Fibroblast of skin of right biceps (primary cell): Measurements from ENCODE around the gene SMS.
"Not testable (repeated sequence)": the region's sequence is repeated elsewhere in the genome, so short reads cannot be mapped to it uniquely, and the experiment has no call there.

Source experiments
- DNase-seq: peaks from one replicate; pipeline ENCODE4 v3.0.0-alpha.2; 2013

Gene SMS

GRCh38 chrX:21940356-21940829 lies at the start of gene SMS:
TSS of gene SMS (plus strand) at chrX:21940709. CDS start at chrX:21940825, 116 bp downstream.
- peak; percentile 85 for DNase-seq

DNA sequence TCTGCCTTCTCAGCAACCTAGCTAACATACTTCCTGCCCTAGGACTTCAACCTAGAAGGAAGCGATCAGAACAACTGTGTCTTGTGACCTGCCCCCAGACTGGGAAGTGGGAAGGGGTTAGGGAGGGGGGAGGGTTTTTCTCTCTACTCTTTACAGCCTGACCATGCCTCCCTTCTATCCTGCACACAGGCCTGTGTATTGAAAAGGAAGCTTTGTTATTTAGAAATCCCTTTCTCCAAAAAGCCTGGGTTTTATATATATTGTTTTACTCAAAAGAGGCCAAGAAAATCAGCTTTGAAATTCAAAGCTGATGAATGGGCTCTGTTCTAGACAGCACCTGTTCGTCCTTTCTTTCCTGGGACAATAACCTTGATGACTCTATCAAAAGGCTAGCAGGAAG lies 35.2 kb upstream of the SMS start:
- no peak for DNase-seq

GRCh38 chrX:21905953-21906352 lies 34.6 kb upstream of the SMS start:
- no peak for DNase-seq

- peak; percentile 64 for DNase-seq
Measured at GRCh38 chrX:21907260-21907659, 33.2 kb upstream of the SMS start.

DNA sequence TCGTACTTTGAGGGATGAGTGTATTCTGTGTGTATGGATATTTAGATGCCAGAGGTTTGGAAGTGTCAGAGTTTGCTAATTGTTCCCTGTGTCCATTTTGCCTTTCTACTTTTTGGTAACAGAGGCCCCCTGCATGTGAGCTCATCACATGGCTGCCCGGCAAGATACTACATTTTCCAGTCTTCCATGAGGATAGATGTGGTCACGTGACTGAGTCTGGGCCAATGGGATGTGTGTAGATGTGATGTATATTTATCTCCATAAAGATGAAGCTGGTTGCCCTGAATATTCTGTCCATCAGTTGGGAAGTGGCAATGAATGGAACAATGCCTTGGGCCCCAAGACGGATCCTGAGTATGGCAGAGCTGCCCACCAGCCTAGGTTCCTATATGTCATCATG lies 29.0 kb upstream of the SMS start:
- no peak for DNase-seq

DNA sequence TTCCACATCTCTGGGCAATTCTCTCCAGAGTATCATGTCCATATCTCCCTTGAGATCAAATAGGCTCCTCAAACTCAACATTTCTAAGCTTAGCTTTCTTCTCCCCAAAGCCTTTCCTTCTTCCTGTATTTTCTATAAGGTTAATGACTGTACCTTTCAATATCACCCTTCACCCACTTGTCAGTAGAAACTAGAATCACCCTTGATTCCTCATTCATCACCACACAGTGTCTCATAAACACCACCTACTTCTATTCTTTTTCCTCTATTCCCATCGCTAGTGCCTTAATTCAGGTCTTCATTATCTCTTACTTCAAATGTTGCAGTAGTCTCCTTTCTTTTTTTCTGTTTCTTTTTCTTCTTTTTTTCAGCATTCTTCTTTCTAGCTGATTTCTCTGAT lies 28.3 kb upstream of the SMS start:
- no peak for DNase-seq

- no peak for DNase-seq
Measured at GRCh38 chrX:21912989-21913388, 27.5 kb upstream of the SMS start.

GRCh38 chrX:21926116-21926515 lies 14.4 kb upstream of the SMS start:
- no peak for DNase-seq

DNA sequence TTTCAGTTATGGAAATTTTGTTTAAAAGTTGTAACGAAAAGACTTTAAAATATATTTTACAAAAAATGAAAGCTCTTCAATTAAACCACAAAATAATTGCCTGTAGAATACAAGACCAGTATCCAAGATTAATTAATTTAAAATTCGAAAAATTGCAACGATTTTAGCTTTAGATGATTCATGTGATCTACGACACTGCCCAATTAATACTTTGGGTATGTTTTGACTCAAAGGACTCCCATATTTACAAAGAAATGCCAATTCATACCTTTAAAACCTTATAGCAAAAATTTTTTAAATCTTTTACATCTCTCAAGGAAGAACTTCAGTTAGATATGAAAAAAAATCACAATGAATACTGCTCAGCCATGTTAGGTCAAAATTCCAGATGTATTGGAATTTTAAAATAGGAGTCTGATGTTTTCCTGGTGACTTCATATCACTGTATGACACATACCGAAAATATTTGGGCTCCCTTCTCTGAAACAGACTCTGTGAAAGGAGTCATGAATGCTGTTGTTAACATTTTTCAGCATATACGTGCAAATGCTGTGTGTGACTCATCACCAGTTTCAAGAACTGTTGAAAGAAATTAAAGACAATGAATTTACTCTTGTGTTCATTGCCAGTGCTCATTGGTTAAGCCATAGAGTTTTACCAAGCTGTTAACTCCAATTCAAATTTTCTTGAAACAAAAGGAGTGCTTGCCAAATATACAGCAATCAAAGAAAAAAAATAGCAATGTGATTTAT lies 13.8 kb upstream of the SMS start:
- peak; percentile 97 for DNase-seq

DNA sequence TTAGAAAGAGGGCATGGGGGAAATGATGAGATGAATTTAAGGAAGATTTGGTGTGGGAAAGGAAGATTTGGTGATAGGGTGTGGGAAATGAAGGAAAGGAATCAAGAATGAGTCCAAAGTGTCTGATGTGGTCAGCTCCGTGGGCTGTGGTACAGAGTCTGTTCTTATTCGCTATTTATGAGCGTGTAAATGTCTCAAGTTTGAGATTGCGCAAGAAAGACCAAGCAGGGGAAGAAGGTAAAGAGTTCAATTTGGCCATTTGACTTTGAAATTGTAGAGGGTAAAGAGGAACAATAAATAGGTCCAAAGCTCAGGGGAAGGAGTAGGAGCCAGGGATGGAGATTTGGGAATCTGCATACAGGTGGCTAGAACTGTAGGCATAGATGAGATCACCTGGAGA lies 11.3 kb upstream of the SMS start:
- no peak for DNase-seq

- no peak for DNase-seq
Measured at GRCh38 chrX:21930986-21931385, 9.5 kb upstream of the SMS start.

- DNase-seq, result peak; percentile 90
Measured at GRCh38 chrX:21932292-21933002, 8.1 kb upstream of the SMS start.

GRCh38 chrX:21933077-21933476 lies 7.4 kb upstream of the SMS start:
- DNase-seq, result no peak

DNA sequence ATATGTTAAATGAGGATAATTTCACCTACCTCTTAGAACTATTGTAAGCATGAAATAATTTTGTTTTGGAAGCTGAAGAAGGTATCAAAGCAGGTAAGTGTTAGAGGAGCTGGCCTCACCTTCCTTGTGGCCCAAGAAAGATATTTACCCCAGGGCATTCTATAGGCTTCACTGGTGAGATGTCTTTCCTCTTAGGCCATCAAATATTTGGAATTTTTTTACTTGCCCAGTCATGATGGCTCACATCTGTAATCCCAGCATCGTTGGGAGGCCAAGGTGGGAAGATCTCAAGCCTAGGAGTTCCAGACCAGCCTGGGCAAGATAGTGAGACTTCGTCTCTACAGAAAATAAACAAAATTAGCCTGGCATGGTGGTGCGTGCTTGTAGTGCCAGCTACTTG lies 6.1 kb upstream of the SMS start:
- no peak for DNase-seq

GRCh38 chrX:21939906-21940305 lies 603 bp upstream of the SMS start:
- DNase-seq, result no peak

DNA sequence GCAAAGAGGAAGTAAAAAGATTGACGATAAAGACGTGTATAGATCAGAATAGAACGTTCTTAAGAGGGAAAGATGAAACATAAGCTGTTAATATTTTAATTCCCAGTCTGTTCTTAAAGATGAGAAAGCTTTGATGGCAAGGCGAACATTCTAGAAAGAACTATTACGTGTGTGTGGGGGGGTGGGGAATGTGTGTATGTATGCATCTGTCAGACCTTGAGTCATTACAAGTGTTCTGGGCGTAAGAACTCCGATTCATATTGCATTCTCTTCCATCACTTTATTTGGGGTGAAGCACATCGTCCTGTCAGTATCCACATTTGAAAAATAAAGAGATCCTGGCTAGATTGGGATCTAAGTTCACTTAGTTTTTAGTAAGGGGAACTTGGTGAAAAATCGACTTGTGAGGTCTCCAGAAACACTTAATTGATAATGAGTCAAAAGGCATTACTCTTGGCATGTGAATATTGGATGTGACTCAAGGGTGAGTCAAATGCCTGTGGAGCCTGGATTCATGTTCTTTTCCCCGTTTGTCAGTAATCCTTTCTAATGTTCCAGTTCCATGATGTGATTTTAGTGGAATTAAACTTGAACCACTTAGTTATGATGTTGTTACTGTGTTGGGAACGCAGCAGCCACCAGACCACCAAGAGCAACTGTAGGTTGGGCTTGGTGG lies 3.1 kb downstream of the SMS start:
- peak; percentile 96 for DNase-seq

- DNase-seq, result no peak
Measured at GRCh38 chrX:21944136-21944615, 3.7 kb downstream of the SMS start.

DNA sequence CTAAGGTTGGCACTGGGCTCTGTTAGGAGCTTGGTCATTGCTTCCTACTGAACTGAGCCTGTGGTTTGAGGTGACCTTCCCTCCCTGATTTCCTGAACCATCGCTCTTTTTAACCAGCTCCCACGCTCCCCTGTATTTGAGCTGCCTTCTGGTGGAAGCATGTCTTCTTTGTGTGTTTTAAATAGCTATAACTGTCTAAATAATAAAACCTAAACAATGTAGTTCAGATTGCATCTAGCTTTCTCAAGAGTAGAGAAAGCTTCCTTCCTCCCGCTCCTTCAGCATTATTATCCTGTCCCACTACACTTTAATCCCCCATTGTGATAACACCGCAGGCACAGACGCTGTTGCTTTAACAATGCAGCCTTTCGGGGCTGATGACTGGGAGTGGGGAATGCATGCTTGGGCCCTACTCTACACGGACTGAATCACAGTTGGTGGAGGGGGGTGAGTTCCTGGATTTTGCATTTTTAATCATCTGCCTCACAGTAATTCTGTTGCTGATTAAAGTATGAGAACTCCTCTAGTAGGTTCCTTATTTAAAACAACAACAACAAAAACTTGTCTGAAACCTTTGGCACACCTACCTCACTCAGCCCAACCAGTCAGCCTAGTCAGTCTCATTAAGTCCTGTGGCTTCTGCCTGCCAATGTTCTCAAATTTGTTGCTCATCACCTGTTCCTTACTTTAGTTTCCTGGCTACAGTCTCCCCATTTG lies 6.6 kb downstream of the SMS start:
- peak; percentile 75 for DNase-seq

- no peak for DNase-seq
Measured at GRCh38 chrX:21947671-21948070, 7.2 kb downstream of the SMS start.

DNA sequence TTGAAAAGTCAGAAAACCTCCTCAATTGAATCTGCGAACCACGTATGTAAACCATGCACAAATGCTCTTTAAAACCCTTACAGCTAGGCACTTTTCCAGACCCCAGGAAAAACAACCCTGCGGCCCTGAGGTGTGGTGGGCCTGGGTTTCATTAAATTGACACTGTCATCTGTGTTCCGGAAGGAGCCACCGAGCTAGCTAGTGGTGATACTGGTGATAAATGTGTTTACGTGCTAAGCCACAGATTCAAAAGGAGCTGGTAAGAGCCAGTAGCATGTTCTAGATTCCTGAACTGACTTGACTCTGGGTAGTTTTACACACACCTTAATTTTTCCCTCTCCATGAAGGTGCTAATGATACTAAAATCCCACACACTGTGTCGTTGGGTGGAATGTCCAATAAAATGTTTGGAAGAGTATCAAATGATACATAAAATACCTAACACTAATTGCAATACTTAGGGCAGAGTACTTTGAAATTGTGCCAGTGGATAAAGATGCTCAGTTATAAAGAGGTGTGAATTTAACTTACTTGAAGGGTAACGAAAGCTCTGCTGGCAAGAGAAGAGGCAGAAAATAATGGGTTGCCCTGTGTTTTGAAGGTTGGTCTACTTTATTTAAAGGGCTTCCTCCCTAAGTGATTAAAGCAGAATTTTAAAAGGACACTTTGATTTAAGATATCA lies 8.5 kb downstream of the SMS start:
- no peak for DNase-seq

- no peak for DNase-seq
Measured at GRCh38 chrX:21949689-21950088, 9.2 kb downstream of the SMS start.

GRCh38 chrX:21950557-21950956 lies 10.0 kb downstream of the SMS start:
- DNase-seq, result not testable (repeated sequence)
